Ishikawa (cell line): ENCODE data around the gene LSM11.

Experiments
- CEBPB ChIP-seq: IDR thresholded peaks from 2 replicates; pipeline ENCODE4 v1.6.1; 2012
- CREB1 ChIP-seq: IDR thresholded peaks from 2 replicates; pipeline ENCODE4 v1.6.1; 2012; ENCODE audit warnings: low read depth
- EGR1 ChIP-seq: IDR thresholded peaks from 2 replicates; pipeline ENCODE4 v1.6.1; 2012
- EP300 ChIP-seq: IDR thresholded peaks from 2 replicates; pipeline ENCODE4 v1.6.1; 2012; ENCODE audit warnings: borderline replicate concordance
- FOXM1 ChIP-seq: IDR thresholded peaks from 2 replicates; pipeline ENCODE4 v1.6.1; 2012; ENCODE audit warnings: low read depth, borderline replicate concordance
- MAX ChIP-seq: IDR thresholded peaks from 2 replicates; pipeline ENCODE4 v1.6.1; 2012
- NFIC ChIP-seq: IDR thresholded peaks from 2 replicates; pipeline ENCODE4 v1.6.1; 2012
- RAD21 ChIP-seq: IDR thresholded peaks from 2 replicates; pipeline ENCODE4 v1.6.1; 2012; ENCODE audit warnings: low read depth
- REST ChIP-seq: IDR thresholded peaks from 2 replicates; pipeline ENCODE4 v1.6.1; 2012; ENCODE audit warnings: low read depth, mild to moderate bottlenecking
- TAF1 ChIP-seq: IDR thresholded peaks from 2 replicates; pipeline ENCODE4 v1.6.1; 2012; ENCODE audit warnings: low read depth, mild to moderate bottlenecking
- TCF12 ChIP-seq: IDR thresholded peaks from 2 replicates; pipeline ENCODE4 v1.6.1; 2012; ENCODE audit warnings: low read depth
- TEAD4 ChIP-seq: IDR thresholded peaks from 2 replicates; pipeline ENCODE4 v1.6.1; 2012
- USF1 ChIP-seq: IDR thresholded peaks from 2 replicates; pipeline ENCODE4 v1.6.1; 2012
- YY1 ChIP-seq: IDR thresholded peaks from 2 replicates; pipeline ENCODE4 v1.6.1; 2012; ENCODE audit warnings: low read depth
- ZBTB7A ChIP-seq: IDR thresholded peaks from 2 replicates; pipeline ENCODE4 v1.6.1; 2012; ENCODE audit warnings: low read depth

The LSM11 gene

GRCh38 chr5:157747173-157747740 is 3.7 kb downstream of the LSM11 start:
- TF ChIP-seq ZBTB7A (no peak), EGR1 (no peak), MAX (no peak), CEBPB (no peak), FOXM1 (no peak)

- TF ChIP-seq RAD21 (no peak), TCF12 (no peak), MAX (no peak), EP300 (no peak), ZBTB7A (no peak), REST (no peak), TAF1 (no peak), NFIC (no peak), TEAD4 (no peak)
Measured at GRCh38 chr5:157747766-157748700, 4.5 kb downstream of the LSM11 start.

DNA sequence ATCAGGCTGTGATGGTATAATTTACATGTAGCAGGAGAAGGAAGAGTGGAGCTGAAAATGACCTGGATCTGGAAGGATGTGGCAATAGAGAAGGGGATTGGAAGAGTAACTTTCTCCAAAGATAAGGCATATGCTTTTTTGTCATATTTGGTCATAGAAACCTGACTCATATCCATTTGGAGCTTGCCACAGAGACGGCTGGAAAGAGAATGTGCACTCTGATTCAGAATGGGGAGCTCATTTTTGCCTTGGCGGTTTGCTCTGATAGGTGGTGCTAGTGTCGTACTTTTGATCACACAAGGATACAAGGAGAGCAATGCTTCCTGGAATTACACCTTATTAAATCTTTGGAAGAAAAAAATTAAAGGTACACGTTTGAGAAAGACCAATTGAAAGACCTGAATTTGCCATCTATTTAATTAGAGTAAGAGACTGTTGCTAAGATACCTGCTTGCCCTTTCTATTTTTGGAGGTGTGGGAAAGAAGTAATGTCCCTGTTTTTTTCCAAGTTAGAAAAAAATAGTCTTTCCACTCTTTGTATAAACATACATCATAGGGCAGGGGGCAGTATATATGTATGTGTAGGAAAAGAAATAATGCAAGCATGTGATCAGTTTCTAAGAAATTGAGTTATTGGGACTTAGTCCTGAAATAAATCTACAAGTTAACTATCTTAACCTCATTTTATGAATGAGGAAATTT is 5.4 kb downstream of the LSM11 start:
- TF ChIP-seq MAX: no peak
- no peak for TF ChIP-seq TCF12
- no peak for TF ChIP-seq RAD21
- no peak for TF ChIP-seq NFIC
- no peak for TF ChIP-seq YY1
- TF ChIP-seq CEBPB: no peak
- no peak for TF ChIP-seq FOXM1
- TF ChIP-seq TEAD4: no peak
- no peak for TF ChIP-seq USF1
- TF ChIP-seq EGR1: no peak
- TF ChIP-seq ZBTB7A: no peak
- no peak for TF ChIP-seq EP300
- TF ChIP-seq REST: no peak
- TF ChIP-seq CREB1: no peak
- TF ChIP-seq TAF1: no peak

- TF ChIP-seq ZBTB7A (no peak), REST (no peak), TCF12 (no peak), EP300 (no peak), NFIC (no peak), YY1 (no peak), CEBPB (no peak), FOXM1 (no peak), TAF1 (no peak), MAX (no peak), TEAD4 (no peak), RAD21 (no peak), EGR1 (no peak), CREB1 (no peak), USF1 (no peak)
Measured at GRCh38 chr5:157749462-157749799, 5.9 kb downstream of the LSM11 start.
